ENCODE data around the gene MPDZ.

Gene MPDZ

DNA sequence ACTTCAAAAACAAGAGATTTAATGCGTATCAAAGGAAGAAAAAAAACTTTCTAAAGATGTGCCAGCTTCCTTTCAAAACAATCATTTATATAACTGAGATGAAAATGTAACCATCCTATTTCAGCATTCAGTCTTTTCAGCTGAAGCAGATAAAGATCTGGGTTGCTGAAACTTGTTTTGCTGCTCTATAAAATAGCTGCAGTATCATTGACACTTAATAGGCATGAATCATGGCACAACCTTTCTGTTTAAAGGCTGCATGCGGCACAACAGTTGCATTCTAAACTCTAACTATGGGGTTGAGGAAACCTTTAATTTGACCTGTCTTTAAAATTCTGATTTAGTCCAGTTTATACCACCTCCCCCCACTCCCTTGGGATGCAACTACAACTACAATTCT lies 196.7 kb downstream of the MPDZ start:
- no peak for DNase-seq (ENCODE audit: low spot score)

DNA sequence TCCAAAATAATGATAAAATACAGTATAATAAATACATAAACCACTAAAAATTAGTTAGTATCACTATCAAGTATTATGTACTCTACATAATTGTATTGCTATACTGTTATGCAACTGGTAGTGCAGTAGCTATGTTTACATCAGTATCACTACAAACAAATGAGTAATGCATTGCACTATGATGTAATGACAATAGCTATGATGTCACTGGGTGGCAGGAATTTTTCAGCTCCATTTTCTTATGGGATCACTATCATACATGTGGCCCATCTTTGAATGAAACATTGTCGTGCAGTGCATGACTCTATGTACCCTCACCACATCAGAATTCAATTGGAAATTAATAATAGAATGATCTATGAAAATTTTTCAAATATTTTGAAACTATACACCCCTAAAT lies 201.3 kb downstream of the MPDZ start:
- DNase-seq (ENCODE audit: low spot score): no peak

DNA sequence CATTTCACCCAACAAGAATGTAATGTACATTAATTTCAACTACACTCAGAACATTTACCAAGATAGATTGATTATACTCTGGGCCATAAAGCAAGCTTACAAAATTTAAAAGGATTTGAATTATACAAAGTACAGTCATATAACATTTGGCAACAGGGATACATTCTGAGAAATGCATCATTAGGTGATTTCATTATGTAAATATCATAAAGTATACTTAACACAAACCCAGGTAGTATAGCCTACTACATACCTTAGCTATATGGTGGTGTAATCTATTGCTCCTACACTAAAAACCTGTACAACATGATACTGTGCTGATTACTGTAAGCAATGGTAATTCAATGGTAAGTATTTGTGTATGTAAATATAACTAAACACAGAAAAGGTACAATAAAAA lies 202.9 kb downstream of the MPDZ start:
- no peak for DNase-seq (ENCODE audit: low spot score)

DNA sequence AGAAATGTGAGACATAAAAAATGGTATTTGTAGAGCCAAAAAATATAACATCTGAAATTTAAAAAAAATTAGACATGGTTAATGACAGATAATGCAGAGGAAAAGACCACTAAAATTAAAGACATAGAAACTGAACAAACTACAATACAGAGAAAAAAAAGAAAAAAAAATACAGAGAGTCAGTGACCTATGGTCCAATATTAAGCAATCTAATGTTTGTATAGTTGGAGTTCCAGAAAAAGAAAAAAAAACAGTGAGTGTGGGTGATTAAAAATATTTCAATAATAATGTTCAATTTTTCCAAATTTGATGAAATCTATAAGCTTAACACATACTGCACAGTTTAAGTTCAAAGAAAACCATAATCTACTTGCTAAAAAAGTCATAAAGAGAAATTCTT lies 207.6 kb downstream of the MPDZ start:
- no peak for DNase-seq (ENCODE audit: low spot score)

DNA sequence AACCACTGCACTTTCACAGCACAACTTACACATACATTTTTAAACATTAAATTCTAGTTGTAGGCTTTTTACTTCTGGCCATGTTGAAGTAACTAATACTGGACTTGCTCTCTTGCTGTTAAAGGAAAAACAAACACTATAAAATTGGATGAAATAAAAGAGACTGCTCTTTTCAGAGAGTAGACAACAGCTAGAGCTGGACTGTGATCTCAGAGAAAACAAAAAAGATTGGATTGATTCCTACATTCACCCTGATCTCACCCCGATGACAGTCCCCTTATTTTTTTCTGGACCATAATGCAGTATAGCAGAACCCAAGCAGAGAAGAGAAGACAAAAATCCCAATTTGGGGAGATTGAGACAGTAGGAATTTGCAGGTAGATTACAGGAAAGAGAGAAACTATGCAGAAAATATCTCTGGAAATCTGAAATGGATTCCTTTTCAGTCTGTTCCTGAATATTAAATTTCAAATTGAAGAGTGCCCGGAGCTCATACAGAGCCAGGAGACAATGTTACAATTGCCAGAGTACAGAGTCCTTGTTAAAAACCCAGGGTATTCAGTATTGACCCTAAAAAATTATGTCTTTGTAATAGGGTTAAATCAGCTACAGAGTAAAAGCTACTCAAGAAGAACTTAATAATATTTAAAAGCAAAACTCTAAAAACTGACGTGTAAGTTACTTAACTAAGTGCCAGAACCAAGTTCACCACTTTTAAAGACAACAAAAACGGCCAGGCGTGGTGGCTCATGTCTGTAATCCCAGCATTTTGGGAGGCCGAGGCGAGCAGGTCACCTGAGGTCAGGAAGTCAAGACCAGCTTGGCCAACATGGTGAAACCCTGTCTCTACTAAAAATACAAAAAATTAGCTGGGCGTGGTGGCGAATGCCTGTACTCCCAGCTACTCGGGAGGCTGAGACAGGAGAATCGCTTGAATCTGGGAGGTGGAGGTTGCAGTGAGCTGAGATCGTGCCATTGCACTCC lies 208.6 kb downstream of the MPDZ start:
- no peak for DNase-seq (ENCODE audit: low spot score)

DNA sequence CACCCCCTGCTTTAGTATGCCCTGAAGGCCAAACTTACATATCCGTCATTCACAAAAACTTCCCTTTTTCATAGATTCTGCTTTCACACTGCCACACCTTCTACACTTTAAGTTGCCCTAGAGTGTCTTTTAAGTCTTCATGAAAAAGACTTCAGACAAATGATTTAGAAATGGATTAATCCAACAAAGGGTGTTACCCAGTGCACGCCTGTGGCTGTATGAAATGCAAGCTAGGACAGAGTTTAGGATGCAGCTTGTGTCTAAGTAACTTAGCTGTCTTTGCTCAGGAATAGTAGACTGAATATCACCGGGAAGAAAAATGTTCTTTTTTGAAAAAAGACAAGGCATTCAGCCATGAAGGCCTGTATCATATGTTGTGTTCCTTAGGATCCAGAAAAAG lies 210.0 kb downstream of the MPDZ start:
- no peak for DNase-seq (ENCODE audit: low spot score)

DNA sequence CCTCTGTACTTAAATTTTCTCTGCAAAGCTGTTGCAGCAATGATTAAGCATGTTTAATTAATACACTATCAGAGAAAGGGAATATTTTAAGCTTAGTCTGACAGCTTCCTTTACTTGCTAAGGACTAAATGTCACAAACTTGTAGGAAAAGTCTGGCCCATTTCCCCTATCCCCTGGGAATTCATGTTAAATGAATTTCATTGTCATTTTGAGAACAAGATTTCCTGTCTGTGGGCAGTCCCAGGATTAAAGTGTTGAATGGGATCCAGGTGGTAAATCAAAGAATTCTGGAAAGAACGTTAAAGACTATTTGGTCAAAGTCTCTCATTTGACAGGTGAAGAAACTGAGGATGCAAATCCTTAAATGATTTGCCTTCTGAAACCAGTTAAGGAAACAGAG lies 214.8 kb downstream of the MPDZ start:
- no peak for DNase-seq (ENCODE audit: low spot score)

DNA sequence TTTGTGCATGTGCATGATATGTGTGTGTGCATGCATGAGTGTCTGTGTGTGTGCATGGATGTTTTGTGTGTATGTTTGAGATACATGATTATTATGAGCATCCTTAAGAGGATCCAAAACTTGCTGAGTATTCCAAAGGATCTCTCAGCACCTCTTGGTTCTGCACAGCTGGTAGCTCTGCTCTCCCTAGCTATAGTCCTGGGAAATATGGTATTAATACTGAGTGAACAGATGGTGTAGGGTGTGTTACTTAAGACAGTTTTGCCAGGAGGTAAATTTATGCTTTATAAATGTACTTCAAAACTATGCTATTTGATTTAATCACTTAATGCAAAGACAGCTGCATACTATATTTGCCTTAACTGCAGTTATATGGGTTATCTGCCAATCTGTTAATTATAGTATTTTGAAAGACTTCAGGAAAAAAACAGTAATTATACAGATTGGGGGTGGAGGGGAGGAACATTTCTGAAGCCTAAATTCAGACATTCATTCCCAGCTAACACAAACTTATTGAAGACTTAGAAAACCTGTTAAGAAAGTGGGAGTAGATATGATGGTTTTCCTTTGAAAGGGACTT lies 215.5 kb downstream of the MPDZ start:
- DNase-seq (ENCODE audit: low spot score): no peak

DNA sequence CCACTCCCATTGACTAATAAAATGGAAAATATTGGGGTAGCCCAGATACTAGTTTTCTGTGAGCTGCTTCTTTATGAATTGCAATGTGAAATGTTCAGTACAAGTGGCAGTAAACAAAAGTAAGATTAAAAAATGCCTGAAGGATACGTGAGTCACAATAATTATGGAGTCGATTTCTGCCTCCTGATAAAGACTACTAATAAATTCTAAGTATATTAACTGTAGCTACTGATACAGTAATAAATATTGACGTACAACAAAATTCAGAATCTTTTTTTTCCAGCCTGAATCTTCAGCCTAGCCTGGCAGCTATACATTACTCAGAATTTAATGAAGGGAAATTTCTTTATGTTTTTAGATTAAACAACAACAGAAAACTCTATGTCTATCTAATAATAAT lies 218.1 kb downstream of the MPDZ start:
- no peak for DNase-seq (ENCODE audit: low spot score)
